Esophagus muscularis mucosa (tissue), 3 donors: ENCODE data around the gene NCKAP5.

Experiments
- CTCF ChIP-seq, 3 experiments: fragments of 200-600 bp in 2 of 3; fragments of 450-650 bp in 1 of 3; sonication (generic) in 2 of 3; IDR thresholded peaks; one replicate each; pipeline ENCODE4 v1.5.1; 2017 to 2019; ENCODE audit warnings: antibody characterized with exemption in 3 of 3, mild to moderate bottlenecking in 2 of 3, moderate library complexity in 1 of 3
- POLR2AphosphoS5 ChIP-seq, 2 donors: sonication (generic); formaldehyde crosslinking; IDR thresholded peaks; one replicate each; pipeline ENCODE4 v1.6.1; 2017; ENCODE audit warnings: antibody characterized with exemption in 2 of 2

- no peak for TF ChIP-seq CTCF (IDR thresholded peaks at IDR 0.05)
- no peak for TF ChIP-seq POLR2AphosphoS5 (IDR thresholded peaks at IDR 0.05)
Observed at GRCh38 chr2:132789066-132789465, 779.2 kb downstream of the NCKAP5 start.
